Calu3 (cell line): ENCODE measurements around the gene TTC38. TPM values are rescaled to one million over a fixed set of nuclear protein-coding genes. Genes with fewer than 3 reads are reported as not detected.

Experiments
- BruUV-seq: library from RNA; stranded (reverse); fragments of 400-500 nt; replicated peaks from 2 replicates; lab custom pipeline; 2021; lab: Mats Ljungman, UMichigan
- CTCF ChIA-PET: fragments of 300-600 bp; sonication (Branson Sonifier 250); formaldehyde crosslinking; loops from one replicate; lab custom pipeline; 2022; ENCODE audit warnings: antibody characterized with exemption; lab: Charles Lee
- DNase-seq: peaks from one replicate; pipeline ENCODE4 v3.0.0; 2022
- H3K27ac Mint-ChIP-seq: one replicate; pipeline ENCODE4 v1.8.0; 2022; ENCODE audit warnings: mixed read lengths; ENCODE audit not compliant: unreplicated experiment
- H3K27me3 Mint-ChIP-seq: one replicate; pipeline ENCODE4 v1.8.0; 2022; ENCODE audit warnings: mixed read lengths; ENCODE audit not compliant: unreplicated experiment
- H3K36me3 Mint-ChIP-seq: one replicate; pipeline ENCODE4 v1.8.0; 2022; ENCODE audit warnings: mild to moderate bottlenecking, moderate library complexity, mixed read lengths; ENCODE audit not compliant: insufficient read depth, unreplicated experiment
- H3K4me1 Mint-ChIP-seq: one replicate; pipeline ENCODE4 v1.8.0; 2022; ENCODE audit warnings: mild to moderate bottlenecking, low read depth, mixed read lengths; ENCODE audit not compliant: unreplicated experiment
- H3K4me3 Mint-ChIP-seq: one replicate; pipeline ENCODE4 v1.8.0; 2022; ENCODE audit warnings: mild to moderate bottlenecking, low read depth, moderate library complexity, mixed read lengths; ENCODE audit not compliant: unreplicated experiment
- H3K9me3 Mint-ChIP-seq: one replicate; pipeline ENCODE4 v1.8.0; 2022; ENCODE audit warnings: low read depth, mixed read lengths; ENCODE audit not compliant: unreplicated experiment
- intact Hi-C: fragments of 100-400 bp; cut with micrococcal nuclease; formaldehyde crosslinking; loops from one replicate; pipeline ENCODE4 v1.10.0; 2022; ENCODE audit not compliant: unreplicated experiment
- total RNA-seq: library from RNA; stranded (reverse); gene quantifications from 2 replicates; pipeline ENCODE4 v1.2.3, GENCODE V29; 2022
- TF ChIP-seq, protein P1 (sequence below): fragments of 200-600 bp; IDR thresholded peaks from one replicate; pipeline ENCODE4 v1.8.0; 2022; ENCODE audit warnings: antibody characterized with exemption; ENCODE audit not compliant: unreplicated experiment

Gene TTC38
- total RNA-seq, 1 experiment from 2014 or later, result 31.9 TPM

DNA sequence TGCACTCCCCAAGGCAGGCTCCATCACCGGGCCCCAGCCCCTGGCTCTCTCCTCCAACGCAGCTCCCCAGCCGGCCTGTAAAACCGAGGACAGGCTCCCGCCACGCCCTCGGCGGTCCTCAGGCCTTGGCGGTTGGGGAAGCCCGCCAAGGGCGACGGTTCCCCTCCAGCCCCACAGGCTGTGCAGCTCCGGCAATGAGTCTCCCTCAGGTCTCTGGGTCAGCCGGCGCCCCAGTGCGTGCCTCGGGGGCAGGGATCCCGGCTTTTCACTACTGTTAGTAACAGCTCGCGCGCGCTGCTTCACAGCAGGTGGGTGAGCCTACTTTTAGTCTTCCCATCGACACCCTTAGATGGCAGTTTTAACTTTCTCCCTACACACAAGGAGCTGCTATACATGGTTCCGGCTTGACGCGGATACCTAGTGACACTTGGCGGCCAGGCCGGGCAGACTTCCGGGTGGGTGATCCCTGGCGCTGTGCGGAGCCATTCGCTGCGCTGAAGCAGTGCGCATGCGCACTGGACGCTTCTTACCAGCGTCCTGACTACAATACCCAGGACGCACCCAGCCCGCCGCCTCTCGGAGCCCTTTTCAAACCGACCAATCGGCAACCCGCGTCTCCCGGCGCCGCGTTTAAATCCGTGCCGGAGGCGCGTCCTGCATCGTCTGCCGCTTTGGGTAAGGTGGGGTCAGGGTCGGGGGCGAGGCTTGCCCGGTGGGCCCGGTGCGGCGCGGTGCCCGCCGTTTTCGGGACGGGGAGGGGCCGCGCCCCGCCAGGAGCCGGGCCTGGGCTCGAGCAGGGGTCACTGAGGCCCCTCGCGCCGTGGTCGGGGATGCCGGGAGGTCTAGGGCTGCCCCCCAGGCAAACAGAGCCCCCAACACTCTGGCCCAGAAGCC is 28.7 kb downstream of the TTC38 start, which contains the start of gene GTSE1:
GTSE1 (plus strand) TSS at position 614 of the 894 bp plus-strand sequence. CDS start 531 bp downstream, outside the sequence.
- peaks cover 54% of the 10 kb centered on the region for H3K36me3 Mint-ChIP-seq
- no TSS peak for BruUV-seq

DNA sequence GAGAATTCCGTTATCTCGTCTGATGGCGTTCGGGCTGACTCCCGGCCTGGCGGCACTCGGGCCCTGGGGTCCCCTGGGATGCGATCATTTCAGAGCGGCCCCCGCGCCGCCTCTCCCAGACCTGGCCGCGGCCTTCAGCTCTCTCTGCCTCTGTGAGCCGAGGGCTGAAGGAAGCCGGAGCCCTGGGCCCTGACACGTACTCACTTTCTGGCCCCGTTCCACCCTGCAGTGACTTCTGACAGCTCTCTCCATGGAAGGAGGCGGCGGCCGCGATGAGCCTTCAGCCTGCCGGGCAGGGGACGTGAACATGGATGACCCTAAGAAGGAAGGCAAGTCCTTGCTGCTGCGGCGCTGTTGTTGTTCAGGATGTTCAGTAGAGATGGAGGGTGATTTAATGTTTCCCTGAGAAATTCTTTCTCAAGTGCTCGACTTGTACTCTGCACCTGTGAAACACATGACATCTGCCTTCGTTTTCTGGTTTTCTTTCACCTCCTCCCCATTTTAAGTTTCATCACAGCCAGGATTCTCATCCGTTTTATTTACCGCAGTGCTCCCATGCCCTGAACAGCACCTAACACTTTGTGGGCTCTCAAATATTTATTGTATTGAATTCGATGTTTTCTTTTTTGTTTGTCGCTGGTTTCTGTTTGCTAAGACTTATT is 29.5 kb downstream of the TTC38 start:
- TF ChIP-seq, protein P1, sequence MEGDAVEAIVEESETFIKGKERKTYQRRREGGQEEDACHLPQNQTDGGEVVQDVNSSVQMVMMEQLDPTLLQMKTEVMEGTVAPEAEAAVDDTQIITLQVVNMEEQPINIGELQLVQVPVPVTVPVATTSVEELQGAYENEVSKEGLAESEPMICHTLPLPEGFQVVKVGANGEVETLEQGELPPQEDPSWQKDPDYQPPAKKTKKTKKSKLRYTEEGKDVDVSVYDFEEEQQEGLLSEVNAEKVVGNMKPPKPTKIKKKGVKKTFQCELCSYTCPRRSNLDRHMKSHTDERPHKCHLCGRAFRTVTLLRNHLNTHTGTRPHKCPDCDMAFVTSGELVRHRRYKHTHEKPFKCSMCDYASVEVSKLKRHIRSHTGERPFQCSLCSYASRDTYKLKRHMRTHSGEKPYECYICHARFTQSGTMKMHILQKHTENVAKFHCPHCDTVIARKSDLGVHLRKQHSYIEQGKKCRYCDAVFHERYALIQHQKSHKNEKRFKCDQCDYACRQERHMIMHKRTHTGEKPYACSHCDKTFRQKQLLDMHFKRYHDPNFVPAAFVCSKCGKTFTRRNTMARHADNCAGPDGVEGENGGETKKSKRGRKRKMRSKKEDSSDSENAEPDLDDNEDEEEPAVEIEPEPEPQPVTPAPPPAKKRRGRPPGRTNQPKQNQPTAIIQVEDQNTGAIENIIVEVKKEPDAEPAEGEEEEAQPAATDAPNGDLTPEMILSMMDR, result no peak
- CTCF ChIA-PET, result interaction anchor here (0.6 to 1.6 kb wide), 3 partner anchors 99 to 313 kb away, joined by 3 to 5 read pairs (median 3); no protein-coding TSS in a partner anchor
- H3K27ac Mint-ChIP-seq, result peak overlapping the region; percentile 58
- H3K4me3 Mint-ChIP-seq, result peak overlapping the region; percentile 98
- peak; percentile 17 for DNase-seq
- BruUV-seq, result TSS peak; percentile 54
- peaks cover 27% of the 10 kb centered on the region for H3K4me1 Mint-ChIP-seq
- intact Hi-C loops, result no loop called here
- H3K27me3 Mint-ChIP-seq, result no peaks in the 10 kb centered on the region
- peaks cover 49% of the 10 kb centered on the region for H3K36me3 Mint-ChIP-seq
- H3K9me3 Mint-ChIP-seq, result no peaks in the 10 kb centered on the region

More for the DNA sequence above, 28.7 kb downstream of the TTC38 start, which contains the start of gene GTSE1:
- H3K4me3 Mint-ChIP-seq, result peak within 1 kb of the TSS; percentile 98
- DNase-seq, result peak; percentile 96
- no peaks in the 10 kb centered on the region for H3K27me3 Mint-ChIP-seq
- peak within 1 kb of the TSS; percentile 92 for H3K27ac Mint-ChIP-seq
- intact Hi-C loops, result no loop called here
- CTCF ChIA-PET, result interaction anchor here (0.8 to 1.6 kb wide), 5 partner anchors 11 to 313 kb away, joined by 3 to 8 read pairs (median 4); no protein-coding TSS in a partner anchor
- peaks cover 3% of the 10 kb centered on the region for H3K9me3 Mint-ChIP-seq
- TF ChIP-seq, protein P1, result no peak
- H3K4me1 Mint-ChIP-seq, result peaks cover 27% of the 10 kb centered on the region

DNA sequence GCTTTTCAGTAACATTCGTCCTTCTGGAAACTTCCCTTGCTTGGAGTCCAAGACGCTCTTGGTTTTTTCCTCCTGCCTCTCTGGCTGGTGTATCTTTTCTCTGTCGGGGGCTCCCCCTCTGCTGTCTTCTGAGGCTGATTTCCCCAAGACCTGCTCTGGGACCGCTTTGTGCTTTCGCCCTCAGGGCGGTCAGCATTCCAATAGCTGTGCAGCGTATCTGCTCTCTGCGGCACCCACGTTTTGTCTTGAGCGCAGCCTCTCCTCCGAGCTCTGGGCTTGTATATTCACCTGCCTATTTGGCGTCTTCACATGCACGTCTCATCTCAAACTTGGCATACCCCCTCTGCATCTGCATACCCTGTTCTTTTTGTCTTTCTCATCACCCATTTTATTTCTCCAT is 31.3 kb downstream of the TTC38 start:
- Mint-ChIP-seq H3K4me3 (peak overlapping the region; percentile 98), H3K9me3 (no peaks in the 10 kb centered on the region), H3K27me3 (no peaks in the 10 kb centered on the region), H3K36me3 (peaks cover 47% of the 10 kb centered on the region), H3K4me1 (peaks cover 38% of the 10 kb centered on the region), H3K27ac (no peak overlapping the region)
- CTCF ChIA-PET, result no interaction called here
- BruUV-seq, result no TSS peak
- intact Hi-C loops, result no loop called here
- TF ChIP-seq, protein P1, result no peak
- no peak for DNase-seq

DNA sequence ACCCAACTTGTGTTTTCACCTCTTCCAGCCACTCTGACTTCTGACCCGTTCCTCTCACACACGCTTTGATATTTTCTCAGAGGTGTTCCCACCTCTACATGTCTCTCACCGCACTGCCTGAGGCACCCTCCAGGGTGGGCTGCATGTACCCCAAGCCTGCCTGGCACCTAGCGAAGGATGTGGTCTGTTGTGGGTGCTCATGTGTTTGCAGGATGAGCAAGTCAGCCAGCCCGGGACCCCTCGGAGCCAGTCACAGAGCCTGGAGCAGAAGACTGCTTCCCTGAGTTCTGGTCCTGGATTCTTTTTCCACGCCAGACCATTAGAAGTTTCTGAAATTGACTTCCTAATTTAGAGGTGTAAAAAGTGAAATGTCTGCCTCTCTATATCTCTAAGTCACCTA is 32.7 kb downstream of the TTC38 start:
- TF ChIP-seq, protein P1, result no peak
- Mint-ChIP-seq H3K27ac (no peak overlapping the region), H3K4me1 (peaks cover 38% of the 10 kb centered on the region), H3K36me3 (peaks cover 47% of the 10 kb centered on the region), H3K27me3 (no peaks in the 10 kb centered on the region), H3K9me3 (no peaks in the 10 kb centered on the region), H3K4me3 (no peak overlapping the region)
- BruUV-seq, result no TSS peak
- CTCF ChIA-PET, result no interaction called here
- DNase-seq, result no peak
- intact Hi-C loops, result no loop called here
